Tibial nerve (tissue), 4 donors: ENCODE results near the gene ASF1B.

Experiments
- CTCF ChIP-seq, 5 experiments: fragments of 200-600 bp in 3 of 5; fragments of 450-650 bp in 2 of 5; sonication (generic) in 3 of 5; IDR thresholded peaks; one replicate each; pipeline ENCODE4 v1.5.1; 2016 to 2019; ENCODE audit warnings: antibody characterized with exemption in 5 of 5, mild to moderate bottlenecking in 3 of 5, moderate library complexity in 2 of 5
- EP300 ChIP-seq, 2 donors: sonication (generic); formaldehyde crosslinking; IDR thresholded peaks; one replicate each; pipeline ENCODE4 v1.6.1; 2017; ENCODE audit warnings: antibody characterized with exemption in 2 of 2, mild to moderate bottlenecking in 1 of 2

- TF ChIP-seq CTCF (IDR thresholded peaks at IDR 0.05) (no peak), EP300 (IDR thresholded peaks at IDR 0.05) (no peak)
Measured at GRCh38 chr19:14166999-14167575, 30.7 kb upstream of the ASF1B start.
